Ascending aorta (tissue), 2 donors: ENCODE data around the gene SLC24A3. TPM values are rescaled to one million over a fixed set of nuclear protein-coding genes. Genes with fewer than 3 reads are reported as not detected.

Experiments used
- DNase-seq, 2 donors: peaks; one replicate each; pipeline ENCODE4 v3.0.0-alpha.2; 2019; ENCODE audit warnings: low spot score in 2 of 2
- H3K27ac ChIP-seq, 2 donors: fragments of 200-600 bp; sonication (generic); one replicate each; pipeline ENCODE4 v1.5.1; 2016 to 2017; ENCODE audit warnings: mild to moderate bottlenecking in 1 of 2
- H3K27me3 ChIP-seq: fragments of 200-600 bp; sonication (generic); one replicate; pipeline ENCODE4 v1.5.1; 2017
- H3K36me3 ChIP-seq, 2 donors: fragments of 200-600 bp; sonication (generic); one replicate each; pipeline ENCODE4 v1.5.1; 2016
- H3K4me1 ChIP-seq, 2 donors: fragments of 200-600 bp; sonication (generic); one replicate each; pipeline ENCODE4 v1.5.1; 2016 to 2017; ENCODE audit warnings: mild to moderate bottlenecking in 1 of 2
- H3K4me3 ChIP-seq, 2 donors: fragments of 200-600 bp; sonication (generic); one replicate each; pipeline ENCODE4 v1.5.1; 2016 to 2017; ENCODE audit warnings: mild to moderate bottlenecking in 1 of 2
- H3K9me3 ChIP-seq, 2 donors: fragments of 200-600 bp; sonication (generic); one replicate each; pipeline ENCODE4 v1.5.1; 2016
- intact Hi-C: fragments of 100-400 bp; cut with DNase I; formaldehyde crosslinking; loops from one replicate; pipeline ENCODE4 v1.15.1; 2023
- total RNA-seq: library from RNA; depleted of rRNA; stranded (reverse); fragments of >200 nt; gene quantifications from one replicate; pipeline ENCODE4 v1.1.0, GENCODE V29; 2016
- TF ChIP-seq, protein P1 (sequence below), 3 experiments: fragments of 200-600 bp in 2 of 3; fragments of 450-650 bp in 1 of 3; sonication (generic) in 2 of 3; IDR thresholded peaks; one replicate each; pipeline ENCODE4 v1.5.1; 2016 to 2019; ENCODE audit warnings: antibody characterized with exemption in 3 of 3, mild to moderate bottlenecking in 1 of 3, moderate library complexity in 1 of 3

The SLC24A3 gene
- total RNA-seq, 1 donor from 2014 or later, result 12.9 TPM

DNA sequence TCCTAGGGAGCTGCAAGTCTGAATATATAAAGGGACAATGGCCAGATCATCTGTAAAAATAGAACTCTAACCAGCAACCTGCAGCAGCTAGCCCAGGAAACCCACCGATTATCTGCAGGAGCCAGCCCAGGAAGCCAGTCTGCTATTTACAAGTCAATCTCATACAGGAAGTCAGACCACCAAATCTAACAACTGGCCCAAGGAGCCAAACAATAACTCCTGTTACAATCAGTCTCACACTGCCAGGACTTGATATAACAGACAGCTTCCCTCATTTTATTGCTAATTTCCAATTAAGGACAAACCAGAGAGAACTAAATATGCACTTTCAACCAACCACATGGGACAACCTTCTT lies 531.2 kb downstream of the SLC24A3 start:
- no peak overlapping the region for H3K4me3 ChIP-seq
- no peak for DNase-seq
- no peaks in the 10 kb centered on the region for H3K9me3 ChIP-seq
- H3K27me3 ChIP-seq, result no peaks in the 10 kb centered on the region
- TF ChIP-seq, protein P1, sequence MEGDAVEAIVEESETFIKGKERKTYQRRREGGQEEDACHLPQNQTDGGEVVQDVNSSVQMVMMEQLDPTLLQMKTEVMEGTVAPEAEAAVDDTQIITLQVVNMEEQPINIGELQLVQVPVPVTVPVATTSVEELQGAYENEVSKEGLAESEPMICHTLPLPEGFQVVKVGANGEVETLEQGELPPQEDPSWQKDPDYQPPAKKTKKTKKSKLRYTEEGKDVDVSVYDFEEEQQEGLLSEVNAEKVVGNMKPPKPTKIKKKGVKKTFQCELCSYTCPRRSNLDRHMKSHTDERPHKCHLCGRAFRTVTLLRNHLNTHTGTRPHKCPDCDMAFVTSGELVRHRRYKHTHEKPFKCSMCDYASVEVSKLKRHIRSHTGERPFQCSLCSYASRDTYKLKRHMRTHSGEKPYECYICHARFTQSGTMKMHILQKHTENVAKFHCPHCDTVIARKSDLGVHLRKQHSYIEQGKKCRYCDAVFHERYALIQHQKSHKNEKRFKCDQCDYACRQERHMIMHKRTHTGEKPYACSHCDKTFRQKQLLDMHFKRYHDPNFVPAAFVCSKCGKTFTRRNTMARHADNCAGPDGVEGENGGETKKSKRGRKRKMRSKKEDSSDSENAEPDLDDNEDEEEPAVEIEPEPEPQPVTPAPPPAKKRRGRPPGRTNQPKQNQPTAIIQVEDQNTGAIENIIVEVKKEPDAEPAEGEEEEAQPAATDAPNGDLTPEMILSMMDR (IDR thresholded peaks at IDR 0.05), result no peak
- intact Hi-C loops, result no loop called here
- H3K4me1 ChIP-seq, result no peaks in the 10 kb centered on the region
- H3K36me3 ChIP-seq, result no peaks in the 10 kb centered on the region
- no peak overlapping the region for H3K27ac ChIP-seq

DNA sequence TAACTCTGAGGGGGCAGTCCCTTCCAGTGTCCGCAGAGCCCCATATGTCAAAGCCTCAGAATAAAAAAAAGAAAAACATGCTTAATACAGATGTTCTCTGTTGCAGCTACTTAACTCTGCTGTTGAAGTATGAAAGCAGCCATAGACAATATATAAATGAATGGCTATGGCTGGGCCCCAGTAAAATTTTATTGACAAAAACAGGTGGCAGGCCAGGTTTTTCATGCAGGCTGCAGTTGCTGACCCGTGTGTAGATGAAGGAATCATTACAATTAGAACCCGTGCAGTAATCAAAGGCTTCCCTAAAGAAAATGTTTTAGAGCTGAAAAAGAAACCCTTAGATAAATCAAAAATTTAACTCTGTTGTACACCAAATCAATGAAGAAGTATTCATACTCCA lies 532.7 kb downstream of the SLC24A3 start:
- Histone ChIP-seq H3K4me1 (peaks cover 0 to 3% of the 10 kb centered on the region in 2 donors), H3K4me3 (no peak overlapping the region), H3K27me3 (no peaks in the 10 kb centered on the region), H3K36me3 (no peaks in the 10 kb centered on the region), H3K9me3 (no peaks in the 10 kb centered on the region), H3K27ac (no peak overlapping the region)
- DNase-seq, result no peak
- intact Hi-C loops, result no loop called here
- TF ChIP-seq, protein P1 (IDR thresholded peaks at IDR 0.05), result no peak

DNA sequence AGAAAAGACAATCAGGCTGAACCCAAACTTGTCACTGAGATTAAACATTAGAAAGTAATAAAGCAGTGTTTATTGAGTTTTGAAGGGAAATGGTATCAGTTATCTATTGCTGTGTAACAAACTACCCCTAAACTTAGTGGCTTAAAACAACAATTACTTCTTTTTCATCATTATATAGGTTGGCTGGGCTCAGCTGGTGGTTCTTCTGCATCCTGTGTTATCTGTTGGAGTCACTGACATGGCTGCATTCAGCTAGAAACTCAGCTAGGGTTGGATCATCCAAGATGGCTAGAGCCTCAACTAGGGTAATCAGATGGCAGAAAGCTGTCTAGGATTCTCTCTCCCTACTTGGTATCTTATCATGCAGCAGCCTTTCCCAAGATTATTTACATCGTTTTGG lies 533.1 kb downstream of the SLC24A3 start:
- no peaks in the 10 kb centered on the region for H3K27me3 ChIP-seq
- H3K36me3 ChIP-seq, result no peaks in the 10 kb centered on the region
- no peak overlapping the region for H3K4me3 ChIP-seq
- no peak overlapping the region for H3K27ac ChIP-seq
- intact Hi-C loops, result no loop called here
- TF ChIP-seq, protein P1 (IDR thresholded peaks at IDR 0.05), result no peak
- no peak for DNase-seq
- H3K4me1 ChIP-seq, result peaks cover 0 to 6% of the 10 kb centered on the region in 2 donors
- H3K9me3 ChIP-seq, result no peaks in the 10 kb centered on the region

DNA sequence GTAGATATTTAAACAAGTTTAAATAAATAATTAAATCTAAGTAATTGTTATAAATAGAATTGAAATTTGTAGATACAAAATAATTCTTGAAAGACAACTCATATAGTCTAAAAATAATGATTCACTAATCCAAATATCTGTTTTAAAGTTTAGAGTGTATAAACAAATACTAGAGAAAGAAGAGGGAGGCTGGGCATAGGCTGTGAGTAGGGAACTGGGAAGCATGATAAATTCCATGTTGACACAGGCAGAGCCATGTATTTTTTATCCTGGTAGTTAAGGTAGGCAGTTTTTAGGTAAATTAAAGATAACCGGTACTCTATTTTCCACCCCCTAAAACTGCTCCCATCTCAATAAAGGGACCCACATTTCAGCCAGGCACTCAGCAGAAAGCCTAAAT lies 534.0 kb downstream of the SLC24A3 start:
- Histone ChIP-seq H3K36me3 (no peaks in the 10 kb centered on the region), H3K4me3 (no peak overlapping the region), H3K27me3 (no peaks in the 10 kb centered on the region), H3K9me3 (no peaks in the 10 kb centered on the region), H3K4me1 (peaks cover 0 to 12% of the 10 kb centered on the region in 2 donors), H3K27ac (no peak overlapping the region)
- DNase-seq, result no peak
- intact Hi-C loops, result no loop called here
- TF ChIP-seq, protein P1 (IDR thresholded peaks at IDR 0.05), result no peak

DNA sequence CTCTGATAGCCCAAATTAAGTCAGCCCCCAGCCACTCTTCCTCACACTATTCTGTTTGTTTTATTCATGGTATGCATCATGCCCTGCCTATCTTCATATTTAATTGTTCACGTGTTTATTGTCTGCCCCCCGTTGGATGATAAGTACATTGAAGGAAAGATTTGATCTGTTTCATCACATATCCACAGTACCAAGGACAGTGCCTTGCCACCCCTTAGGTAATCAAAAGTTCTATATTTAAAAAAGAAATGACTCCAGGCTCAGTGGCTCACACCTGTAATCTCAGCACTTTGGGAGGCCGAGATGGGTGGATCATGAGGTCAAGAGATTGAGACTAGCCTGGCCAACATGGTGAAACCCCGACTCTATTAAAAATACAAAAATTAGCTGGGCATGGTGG lies 535.5 kb downstream of the SLC24A3 start:
- no peaks in the 10 kb centered on the region for H3K36me3 ChIP-seq
- no peaks in the 10 kb centered on the region for H3K9me3 ChIP-seq
- peaks cover 0 to 12% of the 10 kb centered on the region in 2 donors for H3K4me1 ChIP-seq
- DNase-seq, result no peak
- H3K27me3 ChIP-seq, result no peaks in the 10 kb centered on the region
- no peak overlapping the region for H3K4me3 ChIP-seq
- intact Hi-C loops, result no loop called here
- no peak overlapping the region for H3K27ac ChIP-seq
- TF ChIP-seq, protein P1 (IDR thresholded peaks at IDR 0.05), result no peak

DNA sequence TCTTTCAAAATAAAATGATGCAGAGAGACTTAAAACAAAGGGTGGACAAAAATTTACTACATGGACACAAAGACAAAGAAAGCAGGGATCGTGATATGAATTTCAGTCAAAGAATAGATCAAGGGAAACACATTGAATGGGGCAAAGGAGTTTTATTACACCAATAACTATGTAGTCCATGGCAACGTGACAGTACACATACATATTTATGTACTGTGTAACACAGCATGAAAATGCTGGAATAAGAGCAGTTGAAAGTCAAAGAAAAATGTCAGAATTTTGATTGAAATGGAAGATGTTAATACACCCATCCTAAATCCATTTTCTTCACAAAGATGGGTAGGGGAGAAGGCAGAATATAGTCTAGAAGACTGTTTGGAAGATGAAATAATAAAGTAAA lies 536.2 kb downstream of the SLC24A3 start:
- TF ChIP-seq, protein P1 (IDR thresholded peaks at IDR 0.05), result no peak
- Histone ChIP-seq H3K27me3 (no peaks in the 10 kb centered on the region), H3K4me3 (no peak overlapping the region), H3K27ac (no peak overlapping the region), H3K9me3 (no peaks in the 10 kb centered on the region), H3K4me1 (peaks cover 0 to 12% of the 10 kb centered on the region in 2 donors), H3K36me3 (no peaks in the 10 kb centered on the region)
- DNase-seq, result no peak
- intact Hi-C loops, result no loop called here
